ENCODE measurements around the gene TMCO1. TPM values are rescaled to one million over a fixed set of nuclear protein-coding genes. Genes with fewer than 3 reads are reported as not detected.

TMCO1 gene
- total RNA-seq, 1 donor from 2014 or later: 43.0 TPM

DNA sequence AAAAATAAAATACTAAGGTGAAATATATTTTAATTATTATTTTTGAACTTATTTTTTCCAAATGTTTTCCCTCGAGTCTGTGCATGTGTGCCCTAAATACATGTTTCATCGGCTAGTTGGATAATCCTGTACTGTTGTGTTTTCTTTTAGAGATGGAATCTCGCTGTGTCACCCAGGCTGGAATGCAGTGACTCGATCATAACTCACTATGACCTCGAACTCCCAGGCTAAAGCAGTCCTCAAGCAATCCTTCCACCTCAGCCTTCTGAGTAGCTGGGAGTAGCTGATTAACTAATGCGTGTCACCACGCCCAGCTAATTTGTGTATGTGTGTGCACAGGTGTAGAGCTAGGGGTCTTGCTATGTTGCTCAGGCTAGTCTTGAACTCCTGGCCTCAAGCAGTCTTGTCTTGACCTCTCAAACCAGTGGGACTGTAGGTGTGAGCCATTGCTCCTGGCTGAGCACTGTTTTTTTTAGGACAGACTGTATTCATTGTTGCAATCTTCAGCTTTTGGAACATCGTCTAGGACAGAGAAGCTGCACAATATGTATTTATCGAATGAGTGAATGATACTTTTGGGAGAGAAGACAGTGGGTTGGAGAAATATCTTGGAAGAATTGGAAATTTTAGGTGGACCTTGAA lies 4.8 kb upstream of the TMCO1 start:
- Mint-ChIP-seq H3K4me3 (no peak overlapping the region), H3K27me3 (no peaks in the 10 kb centered on the region), H3K36me3 (ENCODE audit: low read depth) (peaks cover 32% of the 10 kb centered on the region), H3K4me1 (peaks cover 20% of the 10 kb centered on the region), H3K9me3 (no peaks in the 10 kb centered on the region), H3K27ac (no peak overlapping the region)
- ChIA-PET POLR2A (no interaction called here), CTCF (no interaction called here)
- no peak for DNase-seq
- intact Hi-C loops (cut with micrococcal nuclease): no loop called here
- TF ChIP-seq, protein P1, sequence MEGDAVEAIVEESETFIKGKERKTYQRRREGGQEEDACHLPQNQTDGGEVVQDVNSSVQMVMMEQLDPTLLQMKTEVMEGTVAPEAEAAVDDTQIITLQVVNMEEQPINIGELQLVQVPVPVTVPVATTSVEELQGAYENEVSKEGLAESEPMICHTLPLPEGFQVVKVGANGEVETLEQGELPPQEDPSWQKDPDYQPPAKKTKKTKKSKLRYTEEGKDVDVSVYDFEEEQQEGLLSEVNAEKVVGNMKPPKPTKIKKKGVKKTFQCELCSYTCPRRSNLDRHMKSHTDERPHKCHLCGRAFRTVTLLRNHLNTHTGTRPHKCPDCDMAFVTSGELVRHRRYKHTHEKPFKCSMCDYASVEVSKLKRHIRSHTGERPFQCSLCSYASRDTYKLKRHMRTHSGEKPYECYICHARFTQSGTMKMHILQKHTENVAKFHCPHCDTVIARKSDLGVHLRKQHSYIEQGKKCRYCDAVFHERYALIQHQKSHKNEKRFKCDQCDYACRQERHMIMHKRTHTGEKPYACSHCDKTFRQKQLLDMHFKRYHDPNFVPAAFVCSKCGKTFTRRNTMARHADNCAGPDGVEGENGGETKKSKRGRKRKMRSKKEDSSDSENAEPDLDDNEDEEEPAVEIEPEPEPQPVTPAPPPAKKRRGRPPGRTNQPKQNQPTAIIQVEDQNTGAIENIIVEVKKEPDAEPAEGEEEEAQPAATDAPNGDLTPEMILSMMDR (IDR thresholded peaks at IDR 0.05): no peak
- no peak for ATAC-seq (ENCODE audit: low read depth)

DNA sequence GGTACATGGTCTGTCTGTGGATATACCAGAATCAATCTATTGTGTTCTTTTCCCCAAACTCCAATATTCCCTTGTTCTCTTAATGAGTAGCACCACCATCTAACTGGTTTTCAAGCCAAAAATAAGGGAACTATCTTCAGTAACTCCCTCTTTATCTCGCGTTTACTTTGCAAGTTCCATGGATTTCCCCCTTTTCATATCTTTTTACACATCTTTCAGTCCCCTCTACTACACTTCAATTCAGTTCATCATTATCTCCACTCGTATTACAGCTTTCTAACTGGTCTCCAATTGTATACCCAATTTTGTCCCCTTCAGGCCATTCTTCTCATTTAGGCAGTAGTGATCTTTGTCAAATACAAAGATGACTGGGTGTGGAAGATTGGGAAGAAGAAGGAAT lies 4.1 kb upstream of the TMCO1 start:
- H3K9me3 Mint-ChIP-seq: no peaks in the 10 kb centered on the region
- TF ChIP-seq, protein P1 (IDR thresholded peaks at IDR 0.05): no peak
- H3K36me3 Mint-ChIP-seq (ENCODE audit: low read depth): peaks cover 39% of the 10 kb centered on the region
- intact Hi-C loops (cut with micrococcal nuclease): no loop called here
- H3K4me1 Mint-ChIP-seq: peaks cover 28% of the 10 kb centered on the region
- no peaks in the 10 kb centered on the region for H3K27me3 Mint-ChIP-seq
- POLR2A ChIA-PET: no interaction called here
- no peak overlapping the region for H3K4me3 Mint-ChIP-seq
- no peak overlapping the region for H3K27ac Mint-ChIP-seq
- CTCF ChIA-PET: no interaction called here
- ATAC-seq (ENCODE audit: low read depth) (no peak), DNase-seq (no peak)

DNA sequence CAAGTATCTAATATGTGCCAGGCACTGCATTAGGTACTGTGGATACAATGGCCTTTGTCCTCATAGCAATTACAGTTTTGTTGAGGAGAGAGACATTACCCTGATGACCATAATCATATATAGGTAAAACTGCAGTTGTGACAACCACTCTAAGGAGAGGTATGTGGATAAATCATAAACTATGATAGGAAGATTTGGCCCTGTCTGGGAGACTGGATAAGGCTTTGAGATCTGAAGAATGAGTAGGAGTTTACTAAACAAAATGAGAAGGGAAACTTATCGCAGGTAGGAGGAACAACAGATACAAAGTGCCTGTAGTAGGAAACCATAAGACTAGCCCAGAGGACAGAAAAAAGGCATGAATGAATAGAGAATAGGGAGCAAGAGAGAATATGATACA lies 4.4 kb downstream of the TMCO1 start:
- CTCF ChIA-PET: no interaction called here
- H3K4me1 Mint-ChIP-seq: peaks cover 44% of the 10 kb centered on the region
- POLR2A ChIA-PET: no interaction called here

DNA sequence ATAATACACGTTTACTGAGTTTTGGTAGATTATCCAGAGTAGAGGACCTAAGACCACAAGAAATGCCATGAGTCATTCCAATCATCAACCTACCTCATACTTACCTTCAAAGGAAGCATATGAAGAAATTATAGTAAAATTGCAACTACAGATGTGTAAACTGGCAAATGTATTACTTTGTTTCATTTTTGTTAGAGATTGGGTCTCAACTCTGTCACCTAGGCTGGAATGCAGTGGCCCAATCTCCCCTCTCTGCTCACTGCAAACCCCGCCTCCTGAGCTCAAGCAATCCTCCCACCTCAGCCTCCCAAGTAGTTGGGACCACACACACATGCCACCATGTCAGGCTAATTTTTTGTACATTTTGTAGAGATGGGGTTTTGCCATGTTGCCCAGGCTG lies 5.2 kb downstream of the TMCO1 start:
- H3K36me3 Mint-ChIP-seq (ENCODE audit: low read depth): peaks cover 69% of the 10 kb centered on the region
- CTCF ChIA-PET: no interaction called here
- DNase-seq (no peak), ATAC-seq (ENCODE audit: low read depth) (no peak)
- POLR2A ChIA-PET: no interaction called here
- intact Hi-C loops (cut with micrococcal nuclease): no loop called here
- H3K27me3 Mint-ChIP-seq: no peaks in the 10 kb centered on the region
- H3K4me1 Mint-ChIP-seq: peaks cover 36% of the 10 kb centered on the region
- H3K9me3 Mint-ChIP-seq: no peaks in the 10 kb centered on the region
- no peak overlapping the region for H3K4me3 Mint-ChIP-seq
- TF ChIP-seq, protein P1 (IDR thresholded peaks at IDR 0.05): no peak
- no peak overlapping the region for H3K27ac Mint-ChIP-seq

More for the DNA sequence above, 4.4 kb downstream of the TMCO1 start:
- TF ChIP-seq, protein P1 (IDR thresholded peaks at IDR 0.05): no peak
- Mint-ChIP-seq H3K36me3 (ENCODE audit: low read depth) (peaks cover 70% of the 10 kb centered on the region), H3K4me3 (no peak overlapping the region), H3K9me3 (no peaks in the 10 kb centered on the region), H3K27me3 (no peaks in the 10 kb centered on the region), H3K27ac (no peak overlapping the region)
- intact Hi-C loops (cut with micrococcal nuclease): no loop called here
- ATAC-seq (ENCODE audit: low read depth) (no peak), DNase-seq (no peak)

DNA sequence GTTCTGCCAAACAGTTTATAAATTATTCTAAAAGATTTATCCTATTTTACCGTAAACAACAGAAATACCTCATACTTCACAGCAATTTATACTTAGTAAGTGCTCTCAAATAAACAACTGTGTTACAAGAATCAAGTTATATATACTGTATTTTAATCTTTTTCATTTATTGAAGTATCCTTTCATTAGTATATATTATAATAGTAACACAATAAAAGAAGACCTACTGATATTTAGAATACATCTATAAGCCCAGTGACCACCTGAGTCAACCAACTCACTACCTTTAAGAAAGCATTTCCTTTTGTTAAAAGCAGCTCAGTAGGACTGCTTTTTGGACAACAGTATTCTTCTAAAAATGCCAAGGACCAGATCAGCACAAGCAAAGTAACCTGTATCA lies 5.9 kb downstream of the TMCO1 start:
- no peak for ATAC-seq (ENCODE audit: low read depth)
- DNase-seq: no peak
- H3K9me3 Mint-ChIP-seq: no peaks in the 10 kb centered on the region
- intact Hi-C loops (cut with micrococcal nuclease): no loop called here
- peaks cover 29% of the 10 kb centered on the region for H3K4me1 Mint-ChIP-seq
- H3K36me3 Mint-ChIP-seq (ENCODE audit: low read depth): peaks cover 69% of the 10 kb centered on the region
- CTCF ChIA-PET: no interaction called here
- TF ChIP-seq, protein P1 (IDR thresholded peaks at IDR 0.05): no peak
- no peak overlapping the region for H3K4me3 Mint-ChIP-seq
- H3K27me3 Mint-ChIP-seq: no peaks in the 10 kb centered on the region
- H3K27ac Mint-ChIP-seq: no peak overlapping the region
- POLR2A ChIA-PET: no interaction called here

All from activated B cell treated with CpG ODN at 0.5 μM for 24 hours (primary cell).